GM19240 (cell line): Measurements from ENCODE around the gene MUL1.

Source experiments
- DNase-seq: peaks from one replicate; pipeline ENCODE4 v3.0.0; 2011; ENCODE audit warnings: low spot score; ENCODE audit not compliant: insufficient read length

Gene MUL1

DNA sequence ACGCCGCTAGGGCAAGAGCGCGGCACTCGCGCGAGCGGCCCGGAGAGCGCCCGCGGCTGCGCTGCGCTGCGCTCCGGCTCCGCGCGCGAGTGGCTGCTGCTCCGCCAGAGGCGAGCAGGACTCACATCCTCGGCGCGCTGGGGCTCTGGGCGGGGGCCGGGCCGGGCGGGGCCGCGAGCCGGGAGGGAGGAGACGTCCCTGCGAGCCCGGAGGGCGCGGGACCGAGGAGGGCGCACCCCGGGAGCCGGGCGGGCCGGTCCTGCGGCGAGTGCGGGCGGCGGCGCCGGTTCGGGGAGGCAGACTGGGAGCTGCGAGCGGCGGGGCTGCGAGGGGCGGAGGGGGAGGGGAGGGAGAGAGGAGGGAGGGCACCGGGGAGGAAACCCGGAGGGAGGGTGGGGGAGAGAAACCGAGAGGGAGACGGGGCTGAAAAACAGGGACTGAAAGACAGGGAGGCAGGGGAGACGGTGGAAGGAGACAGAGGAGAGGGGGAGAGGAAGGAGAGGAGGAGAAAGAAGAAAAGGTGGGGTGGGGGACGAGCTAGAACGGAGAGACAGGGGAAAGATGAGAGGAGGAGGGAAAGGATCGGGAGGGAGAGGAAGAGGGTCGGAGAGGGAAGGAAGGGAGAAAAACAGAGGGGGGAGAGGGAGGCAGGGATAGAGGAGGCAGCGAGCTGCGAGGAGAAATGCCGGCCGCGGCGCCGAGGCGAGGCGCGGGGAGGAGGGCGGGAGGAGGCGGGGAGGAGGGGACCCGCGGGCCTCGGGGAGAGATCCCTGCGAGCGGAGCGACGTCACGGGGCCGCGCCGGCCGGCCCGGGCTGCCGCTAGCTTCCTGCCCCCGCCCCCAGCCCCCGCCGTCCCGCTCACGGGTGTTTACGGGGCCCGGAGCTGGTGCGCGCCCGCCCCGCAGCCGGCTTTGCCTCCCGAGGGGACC, 22.2 kb downstream of the MUL1 start, which contains the start of gene CAMK2N1:
Gene CAMK2N1, minus strand, starts transcription at position 684 of the 930 bp plus-strand sequence. CDS start 831 bp downstream, outside the sequence.
- no peak for DNase-seq

DNA sequence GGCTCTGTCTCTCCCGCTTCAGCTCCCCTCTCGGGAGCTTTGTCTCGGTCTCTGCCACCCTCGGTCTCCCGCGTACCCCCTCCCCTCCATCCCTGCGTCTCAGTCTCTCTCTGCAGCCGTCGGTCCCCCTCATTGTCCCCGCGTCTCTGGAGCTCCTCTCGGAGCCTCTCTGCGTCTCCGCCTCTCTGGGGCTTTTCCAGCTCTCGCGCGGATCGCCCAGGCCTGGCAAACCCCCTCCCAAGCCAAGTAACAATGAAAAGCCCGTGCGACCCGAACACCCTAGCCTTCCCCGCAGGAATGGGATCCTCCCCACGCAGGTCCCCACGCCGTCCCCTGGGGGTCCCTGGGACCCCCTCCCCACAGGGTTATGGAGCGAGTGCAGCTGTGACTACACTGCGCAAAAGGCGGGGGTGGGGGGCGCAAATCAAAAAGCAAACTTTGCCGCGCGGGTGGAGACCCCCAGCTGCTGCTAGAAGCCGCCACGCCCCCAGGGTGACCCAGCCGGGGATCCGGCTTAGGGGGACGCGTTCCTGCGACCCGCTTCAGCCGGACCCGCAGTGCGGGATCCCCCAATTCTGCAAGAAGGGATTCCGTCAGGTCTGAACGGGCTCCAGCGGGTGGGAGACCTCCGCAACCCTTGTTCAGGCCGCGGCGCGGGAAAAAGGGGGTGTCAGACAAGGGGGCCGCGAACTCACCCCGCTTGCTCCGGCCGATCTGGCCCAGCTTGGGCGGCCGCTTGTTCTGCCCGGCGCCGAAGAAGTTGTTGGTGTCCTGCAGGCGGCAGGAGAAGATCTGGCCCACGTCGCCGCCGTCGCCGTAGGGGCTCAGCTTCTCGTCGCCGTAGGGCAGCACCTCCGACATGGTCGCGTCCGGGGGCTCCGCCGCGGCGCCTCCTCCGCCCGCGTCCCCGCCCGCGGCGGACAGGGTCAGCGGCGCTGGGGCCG, 23.2 kb downstream of the MUL1 start:
- DNase-seq = no peak

DNA sequence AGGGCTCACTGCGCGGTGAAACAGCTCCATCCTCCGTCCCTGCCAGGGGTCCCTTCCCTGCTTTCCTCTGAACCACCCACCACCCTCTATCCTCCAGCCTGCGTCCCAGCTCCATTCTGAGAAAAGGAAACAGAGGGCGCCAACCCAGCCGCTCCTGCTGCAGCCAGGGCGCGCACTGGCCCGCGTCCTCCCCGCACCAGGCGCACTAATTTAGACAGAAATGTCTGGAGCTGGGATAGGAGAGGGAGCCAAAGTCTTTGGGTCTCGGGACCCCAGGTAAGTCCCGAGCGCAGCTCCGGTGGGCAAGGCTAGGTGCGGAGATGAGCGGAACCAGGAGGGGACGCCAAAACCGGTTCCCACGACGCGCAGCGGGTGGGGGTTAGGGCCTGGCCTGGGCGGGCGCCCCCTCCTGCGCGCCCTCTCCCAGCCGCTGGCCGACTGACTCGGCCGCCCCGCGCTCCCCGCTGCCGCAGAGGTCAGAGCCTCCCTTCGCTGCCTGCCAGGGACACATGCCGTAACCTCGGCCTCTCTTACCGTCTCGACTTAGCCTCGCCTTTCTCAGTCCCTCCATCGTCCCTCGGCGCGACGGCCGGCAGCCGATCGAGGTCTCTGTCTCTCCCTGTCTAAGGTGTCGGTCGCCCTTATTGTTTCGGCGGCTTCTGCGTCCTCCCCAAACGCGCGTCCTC, 24.0 kb downstream of the MUL1 start:
- DNase-seq = no peak

DNA sequence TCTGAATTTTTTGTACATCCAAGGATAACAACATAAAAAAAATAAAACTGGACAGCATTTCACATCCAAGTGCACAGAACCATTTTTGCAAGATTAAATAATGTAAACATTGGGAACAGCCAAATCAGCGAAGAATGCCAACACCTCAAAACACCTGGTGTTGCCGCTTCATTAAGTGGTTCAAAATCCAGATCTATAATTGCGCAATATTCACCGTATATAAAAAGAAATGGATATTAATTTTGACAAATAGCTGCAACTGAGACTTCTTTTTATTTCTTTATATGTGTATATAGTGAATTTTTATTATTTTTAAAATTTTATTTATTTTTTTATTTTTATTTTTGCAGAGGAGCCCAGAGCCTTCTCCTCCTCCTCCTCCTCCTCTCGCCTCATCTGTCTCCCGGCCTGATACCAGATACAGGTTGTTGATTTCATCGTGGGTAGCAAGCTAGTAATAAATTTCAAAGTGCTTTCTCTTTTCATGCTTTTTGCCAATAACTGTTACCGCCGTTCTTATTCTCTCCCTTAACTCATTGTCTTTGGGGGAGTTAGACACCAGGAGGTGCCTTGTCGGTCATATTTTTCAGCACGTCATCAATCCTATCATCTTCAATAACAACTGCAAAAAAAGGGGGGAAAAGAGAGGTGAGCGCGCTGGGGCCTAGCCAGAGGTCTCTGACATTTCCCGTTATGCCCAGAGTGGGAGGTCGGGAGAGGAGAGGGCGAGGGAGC, 24.7 kb downstream of the MUL1 start:
- no peak for DNase-seq

DNA sequence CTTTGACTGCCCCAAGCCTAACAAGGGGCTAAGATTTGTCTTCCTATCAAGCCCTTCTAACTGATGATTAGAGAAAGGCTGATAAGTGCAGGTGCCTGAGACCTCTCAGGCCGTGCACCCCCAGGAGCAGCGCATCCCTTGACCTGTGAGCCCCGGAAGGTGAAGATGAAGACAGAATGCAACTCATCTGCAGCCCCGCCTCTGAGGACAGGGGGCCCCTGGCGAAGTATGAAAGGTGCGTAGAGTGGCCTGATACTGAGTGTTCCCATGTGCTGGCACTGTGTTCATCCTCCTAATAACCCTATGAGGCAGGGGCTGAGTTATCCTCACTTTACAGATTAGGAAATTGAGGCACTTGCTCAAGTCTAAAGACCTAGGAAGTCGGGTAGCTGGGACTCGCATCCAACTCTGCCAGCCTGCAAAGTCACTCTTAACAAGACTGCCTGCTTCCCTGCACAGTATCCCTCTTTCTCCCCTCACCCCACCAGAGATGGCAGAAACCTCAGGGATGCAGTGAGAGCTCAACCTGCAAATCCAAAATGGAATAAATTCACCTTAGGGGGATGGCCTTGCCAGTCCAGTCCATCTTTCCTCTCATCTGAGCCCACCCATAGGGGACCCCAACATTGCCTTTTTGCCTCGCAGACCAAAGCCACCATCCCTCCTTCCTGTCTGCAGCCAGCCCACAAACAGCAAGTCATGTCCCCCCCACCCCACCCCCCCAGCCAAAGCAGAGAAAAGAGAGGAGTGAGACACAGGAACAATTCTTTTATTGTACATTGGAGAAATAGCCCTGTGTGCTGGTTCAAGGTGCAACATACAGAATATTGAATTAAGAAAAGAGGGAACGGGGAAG, 26.1 kb downstream of the MUL1 start:
- DNase-seq = no peak

DNA sequence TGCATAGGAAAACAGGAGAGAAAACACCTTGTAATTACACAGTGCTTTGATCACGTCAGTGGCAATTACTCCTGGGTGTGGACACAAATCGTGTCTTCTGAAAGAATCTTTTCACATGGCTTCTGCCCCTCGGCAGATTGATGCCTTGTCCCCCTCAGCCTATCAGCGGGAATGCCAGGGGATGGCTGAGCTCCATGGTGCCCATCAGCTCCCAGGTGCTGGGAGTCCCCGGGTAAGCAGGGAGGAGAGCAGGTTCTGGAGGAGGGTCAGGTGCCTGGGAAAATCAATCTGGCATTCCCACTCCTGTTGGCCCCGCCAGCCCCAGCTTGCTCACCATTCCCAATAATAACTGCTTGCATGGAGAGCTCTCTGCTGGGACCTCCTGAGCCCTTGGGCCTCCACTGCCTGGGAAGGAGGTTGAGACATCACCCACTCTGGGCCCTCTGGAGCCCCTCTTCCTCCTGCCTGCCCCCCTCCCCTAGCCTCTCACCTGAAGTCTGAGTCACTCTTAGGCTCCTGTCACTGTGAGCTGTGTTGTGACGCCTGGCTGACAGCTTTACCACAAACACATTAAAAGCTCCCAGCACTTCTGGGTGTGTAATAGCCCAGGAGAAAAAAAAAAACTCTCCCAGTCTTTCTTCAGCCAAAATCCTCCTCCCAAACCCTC, 26.9 kb downstream of the MUL1 start:
- DNase-seq = no peak

DNA sequence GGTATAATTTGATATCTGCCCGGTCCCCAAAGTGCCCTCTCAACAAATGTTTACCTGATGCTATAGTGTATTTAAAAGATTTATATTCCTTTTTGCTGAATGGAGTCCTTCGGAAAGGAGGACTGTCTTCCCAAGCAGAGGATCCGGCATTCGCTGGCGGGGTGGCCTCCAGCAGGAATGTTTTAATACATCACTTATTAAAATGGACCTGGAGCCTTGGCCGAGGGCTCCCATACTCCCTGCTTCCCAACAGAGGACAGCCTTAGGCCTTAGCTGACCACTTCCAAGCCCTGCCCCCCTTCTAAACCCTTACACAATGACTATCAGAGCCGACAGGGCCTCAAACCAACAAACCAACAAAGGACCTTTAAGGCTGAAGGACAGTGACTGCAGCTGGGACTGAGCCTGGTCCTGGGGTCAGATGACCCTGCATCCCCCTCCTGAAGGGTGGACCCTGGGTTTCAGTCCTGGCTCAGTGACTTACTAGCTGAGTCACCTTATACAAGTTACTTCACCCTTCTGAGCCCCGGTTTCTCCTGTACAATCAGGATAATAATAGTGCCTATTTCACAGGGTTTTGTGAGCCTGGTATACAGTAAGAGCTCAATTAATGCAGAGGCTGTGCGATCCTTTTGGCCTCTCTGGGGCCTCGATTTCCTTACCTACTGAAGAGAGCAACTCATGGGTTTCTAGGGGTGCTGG, 27.6 kb downstream of the MUL1 start:
- DNase-seq = no peak

DNA sequence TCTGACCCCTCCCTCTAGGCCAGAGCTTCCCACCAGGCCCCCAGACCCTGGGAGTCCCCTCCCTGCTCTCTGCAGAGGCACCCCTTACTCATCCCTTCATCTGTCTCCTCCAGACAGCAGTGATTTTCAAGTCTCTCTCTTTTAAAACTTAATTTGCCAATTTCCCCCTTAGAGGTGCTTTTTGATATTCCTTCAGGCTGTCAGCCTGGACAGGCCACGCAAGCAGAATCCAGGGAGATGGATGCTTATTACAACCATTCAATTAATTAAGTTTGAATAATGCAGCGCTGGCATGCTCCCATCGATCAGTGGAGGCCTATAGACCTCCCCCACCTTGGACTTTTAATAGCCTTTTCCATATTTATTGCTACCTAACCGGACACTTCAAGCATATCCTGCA, 28.1 kb downstream of the MUL1 start:
- DNase-seq = no peak

DNA sequence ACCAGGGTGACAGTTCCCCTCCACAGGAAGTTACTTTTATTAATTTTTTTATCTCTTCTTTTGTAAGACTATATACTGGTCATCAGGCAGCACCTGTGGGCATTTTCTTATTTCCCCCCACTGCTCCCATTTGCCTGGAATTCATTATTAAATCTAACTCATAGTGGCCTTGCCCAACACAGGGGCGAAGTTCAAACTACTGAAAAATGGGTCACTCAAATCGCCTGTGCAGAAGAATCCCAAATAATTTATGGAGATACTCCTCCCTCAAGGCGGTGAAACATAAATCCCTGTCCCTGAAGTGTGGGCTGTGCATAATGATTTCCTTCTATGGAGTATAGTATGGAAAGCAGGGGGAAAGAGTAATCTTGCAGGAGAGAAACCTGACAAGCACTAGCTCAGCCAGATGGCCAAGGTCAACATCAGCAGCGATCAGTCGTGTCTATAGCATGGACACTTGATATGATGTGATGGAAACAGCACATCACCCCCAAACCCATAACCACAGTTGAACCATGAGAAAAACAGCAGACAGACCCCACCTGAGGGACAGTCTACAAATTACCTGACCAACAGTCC, 29.8 kb downstream of the MUL1 start:
- DNase-seq = no peak

DNA sequence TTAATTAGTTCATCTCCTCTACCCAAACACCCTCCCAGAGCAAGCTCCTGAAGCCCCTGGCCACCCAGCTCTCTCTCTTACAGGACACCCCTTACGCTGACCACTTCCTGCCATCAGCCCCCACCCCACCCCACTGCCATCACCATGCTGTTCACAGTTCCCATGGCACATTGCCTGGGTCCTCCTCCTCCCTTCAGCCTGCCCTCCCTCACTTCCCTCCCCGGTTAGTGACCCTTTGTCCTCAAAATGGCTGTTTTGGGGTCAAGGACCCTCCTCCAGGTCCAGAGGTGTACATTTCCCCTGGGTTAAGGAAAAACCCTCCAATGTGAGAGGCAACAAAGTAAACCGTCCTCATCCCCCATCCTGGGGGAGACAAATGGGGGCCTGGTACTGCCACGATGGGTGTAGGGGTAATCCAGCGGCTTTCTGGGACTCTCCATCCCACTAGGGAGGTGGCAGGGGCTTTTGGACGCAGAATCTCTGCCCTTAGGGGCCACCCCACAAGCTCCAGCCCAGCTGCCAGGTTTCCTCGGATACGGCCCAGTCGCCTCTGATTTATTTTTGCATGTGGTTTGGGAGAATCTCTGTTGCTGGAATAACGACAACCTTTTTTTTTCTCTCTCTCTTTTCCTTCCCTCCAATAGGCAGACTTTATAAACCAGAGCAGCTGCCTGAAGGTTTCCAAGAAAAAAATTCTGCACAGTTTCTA, 30.4 kb downstream of the MUL1 start:
- DNase-seq = no peak

DNA sequence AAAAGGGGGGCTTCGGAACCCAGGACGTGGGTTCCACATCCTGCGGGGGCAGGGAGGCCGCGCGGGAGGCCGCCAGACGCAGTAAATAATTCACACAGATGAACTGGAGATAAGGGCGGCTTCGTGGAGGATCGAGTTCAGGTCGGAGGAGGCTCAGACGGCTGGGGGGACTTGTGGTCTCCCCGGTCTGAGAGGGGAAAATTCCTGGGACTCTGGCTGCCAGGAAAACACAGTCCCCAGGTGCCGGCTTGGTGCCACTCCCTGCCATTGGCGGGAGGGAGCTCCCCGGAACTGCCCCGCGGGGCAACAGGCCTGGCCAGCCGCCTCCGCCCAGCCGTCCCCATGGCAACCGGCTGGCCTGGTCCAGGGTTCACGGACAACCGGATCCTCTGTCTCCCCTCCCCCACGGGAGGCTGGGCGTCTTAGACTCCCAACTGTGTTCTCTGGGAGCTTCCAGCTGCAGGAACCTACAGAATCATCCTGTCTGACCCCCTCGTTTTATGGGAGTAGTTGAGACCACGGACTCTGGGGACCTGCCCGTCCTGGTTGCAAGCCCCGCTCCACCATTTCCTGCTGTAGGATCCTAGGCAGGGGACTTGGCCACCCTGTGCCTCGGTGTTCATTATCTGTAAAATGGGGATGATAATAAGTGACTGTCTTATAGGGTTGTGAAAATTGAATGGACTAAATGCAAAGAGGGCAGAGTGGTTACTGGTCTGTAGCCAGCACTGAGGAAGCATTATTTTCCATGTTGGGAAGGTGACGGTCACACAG, 31.5 kb downstream of the MUL1 start:
- no peak for DNase-seq

DNA sequence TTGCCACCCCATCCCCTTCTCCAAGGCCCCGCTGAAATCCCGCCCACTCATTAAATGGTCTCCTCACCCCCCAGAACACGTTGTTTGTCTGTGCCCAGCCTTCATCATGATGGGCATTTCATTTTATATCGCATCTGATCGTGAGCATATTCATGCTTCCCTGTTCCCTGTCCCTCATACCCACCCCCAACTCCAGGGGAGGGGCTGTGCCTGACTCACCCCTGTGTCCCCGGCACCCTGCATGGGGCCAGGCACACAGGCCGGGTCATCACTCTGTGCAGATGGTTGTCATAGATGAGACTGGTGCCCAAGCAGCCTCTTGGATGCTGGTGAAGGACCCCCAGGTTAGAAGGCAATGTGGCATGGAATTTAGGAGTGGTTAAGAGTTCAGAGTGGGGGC, 33.0 kb downstream of the MUL1 start:
- DNase-seq = no peak

DNA sequence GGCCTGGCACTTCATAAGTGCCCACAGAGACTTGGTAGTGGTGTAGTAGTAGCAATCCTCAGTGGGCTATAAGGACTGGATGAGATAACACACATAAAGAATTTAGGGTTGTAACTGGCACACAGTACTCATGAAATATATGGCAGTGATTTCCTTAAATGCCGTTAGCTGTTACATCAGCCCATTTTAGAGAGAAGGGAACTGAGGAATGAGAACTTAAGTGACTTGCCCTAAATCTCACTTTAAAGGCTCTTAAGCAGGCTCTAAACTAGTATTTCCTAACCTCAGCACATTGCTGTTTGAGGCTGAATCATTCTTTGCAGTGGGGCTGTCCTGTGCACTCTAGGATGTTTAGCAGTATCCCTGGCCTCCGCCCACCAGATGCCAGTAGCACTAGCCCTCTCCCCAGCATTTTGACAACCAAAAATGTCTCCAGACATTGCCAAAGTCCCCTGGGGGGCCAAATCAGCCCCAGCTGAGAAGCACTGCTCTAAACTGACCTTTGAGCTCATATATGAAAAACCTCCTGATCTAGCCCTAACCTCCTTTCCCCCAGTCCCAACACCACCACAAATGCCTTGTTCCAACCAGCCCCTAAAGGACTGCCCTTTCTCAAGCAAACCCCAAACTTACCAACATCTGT, 33.5 kb downstream of the MUL1 start:
- no peak for DNase-seq

DNA sequence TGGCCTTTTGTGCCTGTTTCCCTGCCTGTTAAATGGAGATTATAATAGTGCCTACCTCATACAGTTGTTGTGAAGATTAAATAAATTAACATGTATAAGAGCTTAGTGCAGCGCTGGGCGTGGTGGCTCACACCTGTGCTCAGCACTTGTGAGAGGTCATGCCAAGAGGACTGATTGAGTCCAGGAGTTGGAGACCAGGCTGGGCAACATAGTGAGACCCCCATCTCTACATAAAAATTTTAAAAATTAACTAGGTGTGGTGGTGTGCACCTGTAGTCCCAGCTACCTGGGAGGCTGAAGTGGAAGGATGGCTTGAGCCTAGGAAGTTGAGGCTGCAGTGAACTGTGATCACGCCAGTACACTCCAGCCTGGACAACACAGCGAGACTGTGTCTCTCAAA, 34.1 kb downstream of the MUL1 start:
- DNase-seq = no peak

DNA sequence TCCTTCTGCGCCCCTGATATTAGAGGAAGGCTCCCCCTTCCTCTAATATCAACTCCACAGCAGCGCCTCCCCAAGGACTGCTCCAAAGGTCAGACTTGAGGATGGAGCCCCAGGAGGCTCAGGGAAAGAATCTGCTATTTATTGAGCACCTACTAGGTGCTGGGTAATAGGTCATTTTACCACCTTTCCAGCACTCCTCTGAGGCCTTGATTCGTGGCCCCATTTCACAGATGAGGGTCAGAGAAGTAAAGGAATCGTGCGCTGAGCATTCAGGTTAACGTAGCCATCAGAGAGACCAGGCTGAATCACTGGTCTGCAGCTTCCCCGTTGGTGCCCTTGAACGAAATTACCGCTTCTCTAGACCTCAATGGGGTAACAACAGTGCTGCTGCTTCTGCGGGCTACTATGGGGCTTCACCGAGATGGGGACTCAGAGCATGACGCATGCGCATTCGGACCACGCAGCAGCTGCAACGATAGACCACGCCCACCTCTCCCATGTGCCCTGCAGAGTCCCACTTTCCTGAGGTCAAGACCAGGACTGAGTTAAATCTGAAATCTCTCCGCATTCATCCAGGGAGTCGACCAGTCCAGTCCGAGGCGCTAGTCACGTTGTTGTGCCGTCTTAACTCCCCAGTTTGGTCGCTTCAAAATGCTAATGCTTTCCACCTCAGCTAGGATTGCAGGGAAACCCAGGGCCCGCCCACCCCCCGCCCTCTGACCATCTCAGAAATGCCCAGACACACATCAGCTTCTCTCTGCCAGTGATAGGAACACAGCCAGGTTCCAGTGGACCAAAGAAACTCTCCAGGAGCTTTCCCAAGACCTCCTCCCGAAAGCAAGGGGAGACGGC, 34.9 kb downstream of the MUL1 start:
- DNase-seq = no peak

DNA sequence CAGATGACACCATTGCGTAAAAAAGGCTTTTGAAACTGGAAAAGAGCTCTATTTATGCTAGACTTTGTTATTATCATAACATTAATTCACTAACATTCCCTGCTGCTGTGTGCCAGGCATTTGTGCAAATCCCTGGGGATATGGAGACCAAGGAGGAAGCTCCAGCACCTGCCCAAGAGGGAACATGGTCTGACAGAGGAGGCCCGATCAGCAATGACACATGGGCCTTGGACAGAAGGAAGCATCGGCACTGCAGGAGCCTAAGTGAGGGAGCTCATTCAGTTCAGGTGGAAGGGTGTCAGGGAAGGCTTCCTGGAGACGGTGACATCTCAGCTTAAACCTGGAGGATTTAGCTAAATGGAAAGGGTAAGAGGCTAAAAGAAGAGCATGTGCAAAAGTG, 35.8 kb downstream of the MUL1 start:
- no peak for DNase-seq
